Keratinocyte (primary cell): ENCODE results near the gene DRICH1. TPM values are rescaled to one million over a fixed set of nuclear protein-coding genes. Genes with fewer than 3 reads are reported as not detected.

Source experiments
- DNase-seq: peaks from one replicate; pipeline ENCODE4 v3.0.0-alpha.2; 2011; ENCODE audit warnings: low read depth, missing footprints, low spot score
- FAIRE-seq: peaks from 2 replicates; lab custom pipeline; 2011; peaks lifted over from hg19 to GRCh38; lab: Jason Lieb, UNC
- H2AFZ ChIP-seq: 2 replicates; pipeline ENCODE4 v1.6.0; 2012; ENCODE audit warnings: low read length, control low read depth, inconsistent platforms; ENCODE audit not compliant: control insufficient read depth
- H3K27ac ChIP-seq: 2 replicates; pipeline ENCODE4 v1.5.1; 2011; ENCODE audit warnings: low read length; ENCODE audit not compliant: control insufficient read depth, insufficient read depth
- H3K27me3 ChIP-seq: 3 replicates; pipeline ENCODE4 v1.6.0; 2011; ENCODE audit warnings: low read length; ENCODE audit not compliant: control insufficient read depth, insufficient read depth; ENCODE audit errors: extremely low read depth
- H3K36me3 ChIP-seq, 2 experiments: 2 replicates in 1 of 2; 3 replicates in 1 of 2; pipeline ENCODE4 v1.5.1; 2011; ENCODE audit warnings: low read length in 2 of 2, mild to moderate bottlenecking in 1 of 2; ENCODE audit not compliant: control insufficient read depth in 2 of 2, insufficient read depth in 2 of 2; ENCODE audit errors: extremely low read depth in 1 of 2
- H3K4me1 ChIP-seq: 3 replicates; pipeline ENCODE4 v1.5.1; 2011; ENCODE audit warnings: low read length; ENCODE audit not compliant: control insufficient read depth, insufficient read depth; ENCODE audit errors: extremely low read depth
- H3K4me2 ChIP-seq: 3 replicates; pipeline ENCODE4 v1.6.0; 2011; ENCODE audit warnings: low read depth, low read length; ENCODE audit not compliant: control insufficient read depth, insufficient read depth; ENCODE audit errors: extremely low read depth
- H3K4me3 ChIP-seq, 3 experiments: fragments of 200-600 bp in 1 of 3; sonication (generic) in 1 of 3; 2 replicates in 2 of 3; 3 replicates in 1 of 3; pipeline ENCODE4 v1.5.1; 2011 to 2016; ENCODE audit warnings: low read length in 3 of 3, mild to moderate bottlenecking in 3 of 3, control low read depth in 2 of 3, inconsistent platforms in 1 of 3, low read depth in 1 of 3, mixed read lengths in 1 of 3, mixed run types in 1 of 3, moderate library complexity in 1 of 3; ENCODE audit not compliant: control insufficient read depth in 2 of 3, insufficient read depth in 2 of 3; ENCODE audit errors: extremely low read depth in 1 of 3
- H3K79me2 ChIP-seq: 2 replicates; pipeline ENCODE4 v1.6.0; 2012; ENCODE audit warnings: low read length; ENCODE audit not compliant: control insufficient read depth, insufficient read depth
- H3K9ac ChIP-seq: 3 replicates; pipeline ENCODE4 v1.6.0; 2011; ENCODE audit warnings: low read length; ENCODE audit not compliant: control insufficient read depth, insufficient read depth; ENCODE audit errors: extremely low read depth
- H3K9me1 ChIP-seq: 3 replicates; pipeline ENCODE4 v1.6.0; 2011; ENCODE audit warnings: low read length; ENCODE audit not compliant: control insufficient read depth, insufficient read depth; ENCODE audit errors: extremely low read depth
- H3K9me3 ChIP-seq: 2 replicates; pipeline ENCODE4 v1.5.1; 2012; ENCODE audit warnings: low read depth, low read length; ENCODE audit not compliant: control insufficient read depth
- H4K20me1 ChIP-seq: 3 replicates; pipeline ENCODE4 v1.6.0; 2011; ENCODE audit warnings: low read length; ENCODE audit not compliant: control insufficient read depth, insufficient read depth; ENCODE audit errors: extremely low read depth
- EZH2 ChIP-seq: IDR thresholded peaks from one replicate; pipeline ENCODE4 v1.6.1; 2012; ENCODE audit warnings: inconsistent platforms, mild to moderate bottlenecking, low read length, moderate library complexity
- dilution Hi-C: fragments of 300-500 bp; cut with MboI; formaldehyde crosslinking; loops from one replicate; pipeline ENCODE4 v1.7.0; 2020; ENCODE audit warnings: low sequenced_read_pairs; ENCODE audit not compliant: extremely low pct_ligation_motif_present
- polyA plus RNA-seq, 5 experiments: library from polyadenylated mRNA; depleted of rRNA in 3 of 5; stranded (reverse) in 3 of 5; stranded (forward) in 1 of 5; unstranded in 1 of 5; fragments of >200 nt; gene quantifications; 1 replicate in 1 of 5; 2 replicates in 3 of 5; 3 replicates in 1 of 5; pipeline versions ENCODE4 v1.2.1 to v1.2.3, GENCODE V29; 2011 to 2012; ENCODE audit warnings: missing spikeins in 2 of 5, low read depth in 1 of 5, low replicate concordance in 1 of 5
- TF ChIP-seq, protein P1 (sequence below), 3 experiments: IDR thresholded peaks in 1 of 3; conservative IDR thresholded peaks in 1 of 3; optimal IDR thresholded peaks in 1 of 3; 2 replicates in 2 of 3; 3 replicates in 1 of 3; pipeline versions ENCODE3 to v1.5.1; 2011; ENCODE audit warnings: low read length in 3 of 3, mild to moderate bottlenecking in 3 of 3, moderate library complexity in 2 of 3, control low read depth in 1 of 3, inconsistent platforms in 1 of 3; ENCODE audit not compliant: insufficient read depth in 2 of 3; ENCODE audit errors: extremely low read depth in 1 of 3

The DRICH1 gene
- polyA plus RNA-seq, 1 donor (not counting 4 experiments of a cell fraction or from before 2014, with no cell fraction given): 0.12 TPM

DNA sequence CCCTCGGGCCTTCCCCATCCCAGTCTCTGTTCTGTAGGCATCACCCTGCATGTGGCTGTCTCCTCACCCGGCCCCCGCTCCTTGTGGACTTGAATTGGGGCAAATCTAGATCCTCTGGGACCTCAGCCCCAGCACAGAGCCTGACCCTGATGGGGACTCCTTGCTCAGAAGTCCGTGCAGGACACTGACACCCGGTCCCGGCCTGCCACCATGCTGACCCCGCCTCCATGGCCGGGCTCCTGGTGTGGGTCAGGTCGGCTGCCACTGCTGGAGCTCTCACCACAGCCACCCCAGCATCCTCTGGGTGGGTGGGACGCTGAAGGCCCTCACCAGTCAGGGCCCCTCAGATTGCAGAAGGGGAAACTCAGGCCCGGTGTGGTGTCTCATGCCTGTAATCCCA lies 53.8 kb downstream of the DRICH1 start:
- Histone ChIP-seq H3K27ac (no peak overlapping the region), H3K9ac (no peak overlapping the region), H3K4me3 (no peak overlapping the region), H3K4me2 (no peak overlapping the region), H3K9me1 (no peaks in the 10 kb centered on the region), H4K20me1 (no peaks in the 10 kb centered on the region), H3K27me3 (no peaks in the 10 kb centered on the region), H2AFZ (no peak overlapping the region), H3K4me1 (no peaks in the 10 kb centered on the region), H3K9me3 (no peaks in the 10 kb centered on the region), H3K36me3 (no peaks in the 10 kb centered on the region), H3K79me2 (no peaks in the 10 kb centered on the region)
- no peak for DNase-seq
- TF ChIP-seq, protein P1, sequence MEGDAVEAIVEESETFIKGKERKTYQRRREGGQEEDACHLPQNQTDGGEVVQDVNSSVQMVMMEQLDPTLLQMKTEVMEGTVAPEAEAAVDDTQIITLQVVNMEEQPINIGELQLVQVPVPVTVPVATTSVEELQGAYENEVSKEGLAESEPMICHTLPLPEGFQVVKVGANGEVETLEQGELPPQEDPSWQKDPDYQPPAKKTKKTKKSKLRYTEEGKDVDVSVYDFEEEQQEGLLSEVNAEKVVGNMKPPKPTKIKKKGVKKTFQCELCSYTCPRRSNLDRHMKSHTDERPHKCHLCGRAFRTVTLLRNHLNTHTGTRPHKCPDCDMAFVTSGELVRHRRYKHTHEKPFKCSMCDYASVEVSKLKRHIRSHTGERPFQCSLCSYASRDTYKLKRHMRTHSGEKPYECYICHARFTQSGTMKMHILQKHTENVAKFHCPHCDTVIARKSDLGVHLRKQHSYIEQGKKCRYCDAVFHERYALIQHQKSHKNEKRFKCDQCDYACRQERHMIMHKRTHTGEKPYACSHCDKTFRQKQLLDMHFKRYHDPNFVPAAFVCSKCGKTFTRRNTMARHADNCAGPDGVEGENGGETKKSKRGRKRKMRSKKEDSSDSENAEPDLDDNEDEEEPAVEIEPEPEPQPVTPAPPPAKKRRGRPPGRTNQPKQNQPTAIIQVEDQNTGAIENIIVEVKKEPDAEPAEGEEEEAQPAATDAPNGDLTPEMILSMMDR (optimal IDR thresholded peaks at IDR 0.05 in 1 of 3, IDR thresholded peaks at IDR 0.05 in 1 of 3, conservative IDR thresholded peaks at IDR 0.05 in 1 of 3; ENCODE audit: extremely low read depth in 1 of 3, insufficient read depth in 2 of 3, low read length in 3 of 3): no peak
- FAIRE-seq: no peak
- dilution Hi-C loops: no loop called here

DNA sequence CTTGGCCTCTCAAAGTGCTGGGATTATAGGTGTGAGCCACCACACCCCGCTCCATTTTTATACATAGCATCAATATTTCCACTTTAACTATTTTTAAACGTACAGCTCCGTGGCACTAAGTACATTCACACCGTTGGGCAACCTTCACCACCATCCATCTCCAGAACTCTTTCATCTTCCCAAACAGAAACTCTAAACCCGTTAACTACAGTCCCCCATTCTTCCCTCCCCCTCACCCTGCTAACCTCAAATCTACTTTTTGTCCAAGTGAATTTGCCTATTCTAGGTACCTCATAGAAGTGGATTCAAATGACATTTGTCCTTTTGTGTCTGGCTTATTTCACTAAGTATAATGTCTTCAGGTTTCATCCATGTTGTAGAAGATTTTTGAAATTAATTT lies 55.4 kb downstream of the DRICH1 start:
- no peaks in the 10 kb centered on the region for H3K79me2 ChIP-seq
- no peak overlapping the region for H3K4me3 ChIP-seq
- H4K20me1 ChIP-seq: no peaks in the 10 kb centered on the region
- H3K4me1 ChIP-seq: no peaks in the 10 kb centered on the region
- no peak overlapping the region for H2AFZ ChIP-seq
- H3K27ac ChIP-seq: no peak overlapping the region
- no peak for FAIRE-seq
- H3K36me3 ChIP-seq: no peaks in the 10 kb centered on the region
- dilution Hi-C loops: no loop called here
- H3K27me3 ChIP-seq: no peaks in the 10 kb centered on the region
- no peaks in the 10 kb centered on the region for H3K9me1 ChIP-seq
- H3K9ac ChIP-seq: no peak overlapping the region
- no peak for DNase-seq
- H3K4me2 ChIP-seq: no peak overlapping the region
- H3K9me3 ChIP-seq: no peaks in the 10 kb centered on the region
- TF ChIP-seq, protein P1 (optimal IDR thresholded peaks at IDR 0.05 in 1 of 3, IDR thresholded peaks at IDR 0.05 in 1 of 3, conservative IDR thresholded peaks at IDR 0.05 in 1 of 3; ENCODE audit: extremely low read depth in 1 of 3, insufficient read depth in 2 of 3, low read length in 3 of 3): no peak
- TF ChIP-seq EZH2: no peak
